K562 (cell line): ENCODE data around the gene CDHR2. TPM values are rescaled to one million over a fixed set of nuclear protein-coding genes. Genes with fewer than 3 reads are reported as not detected.

ENCODE experiments used
- ATAC-seq: fragments of 200-7000 bp; cut with Tn5 transposase; 3 replicates; pipeline ENCODE4 v1.9.1; 2020; ENCODE audit warnings: moderate library complexity
- BruUV-seq: library from RNA; stranded (reverse); fragments of 400-500 nt; replicated peaks from 2 replicates; lab custom pipeline; 2021; lab: Mats Ljungman, UMichigan
- CTCF ChIA-PET: fragments of 300-600 bp; formaldehyde crosslinking; extraction: SDS; loops from one replicate; lab custom pipeline; 2021; ENCODE audit warnings: low intra/inter-chr PET ratio; lab: Yijun Ruan, JAX
- POLR2A ChIA-PET: fragments of 300-600, 350-650 bp; sonication (Branson Sonifier 250); formaldehyde crosslinking; extraction: SDS; loops from one replicate; lab custom pipeline; 2021; ENCODE audit warnings: antibody characterized with exemption, inconsistent platforms; lab: Yijun Ruan, JAX
- DNase-seq, 4 experiments: peaks; one replicate each; pipeline versions ENCODE4 v3.0.0 to v3.0.0-alpha.2; 2011 to 2018; ENCODE audit warnings: low spot score in 3 of 4, mixed read lengths in 3 of 4; ENCODE audit errors: extremely low read depth in 1 of 4
- FAIRE-seq: peaks from 2 replicates; lab custom pipeline; 2011; peaks lifted over from hg19 to GRCh38; lab: Jason Lieb, UNC
- H2AFZ ChIP-seq: 2 replicates; pipeline ENCODE4 v1.6.0; 2011; ENCODE audit warnings: low read depth, low read length, control low read depth, inconsistent platforms
- H3K27ac ChIP-seq: fragments of 200-600 bp; 3 replicates; pipeline ENCODE4 v1.8.0; 2011; ENCODE audit warnings: low read depth, mild to moderate bottlenecking, control low read depth, inconsistent platforms, low read length, moderate library complexity, mixed read lengths; ENCODE audit errors: extremely low read depth
- H3K27me3 ChIP-seq, 2 experiments: fragments of 300-600 bp in 1 of 2; 2 replicates in 1 of 2; 3 replicates in 1 of 2; pipeline versions ENCODE4 v1.6.0 to v1.8.0; 2011; ENCODE audit warnings: inconsistent platforms in 2 of 2, low read length in 2 of 2, mild to moderate bottlenecking in 1 of 2, mixed read lengths in 1 of 2, moderate library complexity in 1 of 2; ENCODE audit not compliant: control insufficient read depth in 2 of 2, insufficient read depth in 2 of 2
- H3K36me3 ChIP-seq: fragments of 300-600 bp; 3 replicates; pipeline ENCODE4 v1.8.0; 2011; ENCODE audit warnings: mild to moderate bottlenecking, low read length, inconsistent platforms; ENCODE audit not compliant: control insufficient read depth, insufficient read depth
- H3K4me1 ChIP-seq, 2 experiments: fragments of 200-600 bp in 1 of 2; replicated peaks in 1 of 2; 2 replicates in 1 of 2; 3 replicates in 1 of 2; pipeline versions ENCODE4 v1.5.1 to v1.8.0; 2011; ENCODE audit warnings: inconsistent platforms in 2 of 2, low read length in 2 of 2, mild to moderate bottlenecking in 1 of 2, mixed read lengths in 1 of 2, moderate library complexity in 1 of 2; ENCODE audit not compliant: control insufficient read depth in 2 of 2, insufficient read depth in 2 of 2
- H3K4me2 ChIP-seq: 2 replicates; pipeline ENCODE4 v1.6.1; 2011; ENCODE audit warnings: low read length, control low read depth, inconsistent platforms, mixed read lengths; ENCODE audit not compliant: insufficient read depth
- H3K4me3 ChIP-seq: fragments of 200-600 bp; sonication (generic), shearing (Covaris generic); 2 replicates; pipeline ENCODE4 v1.5.1; 2016; ENCODE audit warnings: control low read depth, inconsistent platforms
- H3K79me2 ChIP-seq: fragments of 200-600 bp; 3 replicates; pipeline ENCODE4 v1.8.0; 2011; ENCODE audit warnings: low read length, inconsistent platforms; ENCODE audit not compliant: control insufficient read depth, insufficient read depth
- H3K9ac ChIP-seq, 2 experiments: 2 replicates each; pipeline versions ENCODE4 v1.6.0 to v1.6.1; 2011; ENCODE audit warnings: low read depth in 2 of 2, low read length in 2 of 2, control low read depth in 1 of 2, inconsistent platforms in 1 of 2, mild to moderate bottlenecking in 1 of 2, mixed read lengths in 1 of 2; ENCODE audit not compliant: insufficient read depth in 1 of 2
- H3K9me1 ChIP-seq: one replicate; pipeline ENCODE4 v1.6.0; 2011; ENCODE audit warnings: inconsistent platforms, mild to moderate bottlenecking, low read length, moderate library complexity; ENCODE audit not compliant: control insufficient read depth, insufficient read depth
- H3K9me3 ChIP-seq: replicated peaks from 2 replicates; pipeline ENCODE4 v1.5.1; 2011; ENCODE audit warnings: low read depth, low read length, inconsistent platforms; ENCODE audit not compliant: control insufficient read depth, insufficient read depth
- H4K20me1 ChIP-seq: replicated peaks from 2 replicates; pipeline ENCODE4 v1.6.1; 2011; ENCODE audit warnings: low read length, inconsistent platforms, mixed read lengths; ENCODE audit not compliant: control insufficient read depth, insufficient read depth
- ARID4B ChIP-seq: sonication (generic); formaldehyde crosslinking; IDR thresholded peaks from 2 replicates; pipeline ENCODE4 v1.8.0; 2022; ENCODE audit warnings: mild to moderate bottlenecking, missing genetic modification reagents
- BCL6 ChIP-seq: fragments of 250-450 bp; sonication (Bioruptor Pico); IDR thresholded peaks from 2 replicates; pipeline ENCODE4 v1.4.0; 2020
- CBFA2T3 ChIP-seq: fragments of 450-650 bp; IDR thresholded peaks from 2 replicates; pipeline ENCODE4 v1.6.1; 2017
- CTBP1 ChIP-seq: fragments of 450-650 bp; IDR thresholded peaks from 2 replicates; pipeline ENCODE4 v1.6.1; 2016; ENCODE audit warnings: borderline replicate concordance
- ETV1 ChIP-seq: fragments of 450-650 bp; conservative IDR thresholded peaks from 2 replicates; pipeline ENCODE4 v1.6.1; 2016; ENCODE audit warnings: missing genetic modification characterization, control low read depth, low read depth, missing compliant biosample characterization
- KDM5B ChIP-seq: fragments of 200-600 bp; sonication (generic); IDR thresholded peaks from 2 replicates; pipeline ENCODE4 v1.6.1; 2012; ENCODE audit warnings: low read depth, mild to moderate bottlenecking, moderate library complexity, low read length, control low read depth, inconsistent platforms; ENCODE audit not compliant: insufficient replicate concordance
- L3MBTL2 ChIP-seq: fragments of 450-650 bp; IDR thresholded peaks from 2 replicates; pipeline ENCODE4 v1.6.1; 2016; ENCODE audit warnings: mild to moderate bottlenecking, moderate library complexity
- RB1 ChIP-seq: fragments of 450-650 bp; IDR thresholded peaks from 2 replicates; pipeline ENCODE4 v1.6.1; 2017; ENCODE audit warnings: low read depth, mild to moderate bottlenecking
- RCOR1 ChIP-seq, 2 experiments: IDR thresholded peaks; 2 replicates each; pipeline ENCODE4 v1.6.1; 2012; ENCODE audit warnings: low read depth in 2 of 2, low read length in 2 of 2, borderline replicate concordance in 1 of 2, improper control_type of control experiment in 1 of 2
- ZBTB43 ChIP-seq: sonication (generic); formaldehyde crosslinking; IDR thresholded peaks from 2 replicates; pipeline ENCODE4 v1.8.0; 2023; ENCODE audit warnings: mild to moderate bottlenecking, missing genetic modification reagents
- ZC3H8 ChIP-seq: fragments of 450-650 bp; IDR thresholded peaks from 2 replicates; pipeline ENCODE4 v1.6.1; 2017
- ZHX1 ChIP-seq: fragments of 150-350 bp; conservative IDR thresholded peaks from 2 replicates; pipeline ENCODE4 v1.6.1; 2014; ENCODE audit warnings: low read length
- WGBS: fragments of 100-300 bp; shearing (Covaris generic); methylation state at CpG from one replicate; pipeline ENCODE4 v1.1.6; 2016; ENCODE audit warnings: low coverage, mixed read lengths; ENCODE audit not compliant: insufficient coverage; ENCODE audit errors: missing lambda C conversion rate; 5-methylcytosine and 5-hydroxymethylcytosine counted together
- in situ Hi-C: fragments of 300-500 bp; cut with MboI; formaldehyde crosslinking; loops from 4 replicates; pipeline ENCODE4 v1.15.0; 2018; ENCODE audit warnings: inconsistent platforms, mixed read lengths
- intact Hi-C: fragments of 100-400 bp; cut with micrococcal nuclease; formaldehyde crosslinking; loops from 2 replicates; pipeline ENCODE4 v1.14.2; 2022
- polyA plus RNA-seq, 8 experiments: library from polyadenylated mRNA; depleted of rRNA in 4 of 8; stranded (reverse) in 5 of 8; unstranded in 3 of 8; fragments of >200 nt; fragmentation: Nextera tagmentation in 2 of 8; fragmentation: Illumina TruSeq in 1 of 8; extraction: Ambion mirVana in 2 of 8; extraction: Trizol in 1 of 8; gene quantifications; 2 replicates each; pipeline versions ENCODE4 v1.2.1 to v1.2.3, GENCODE V29; 2011 to 2014; ENCODE audit warnings: inconsistent platforms in 1 of 8, missing spikeins in 1 of 8
- total RNA-seq, 7 experiments: library from RNA; depleted of rRNA in 6 of 7; stranded (reverse); fragments of >200 nt in 6 of 7; fragmentation: Illumina TruSeq in 2 of 7; extraction: Trizol in 2 of 7; gene quantifications; 2 replicates each; pipeline versions ENCODE4 v1.2.1 to v1.2.3, GENCODE V29; 2011 to 2021; ENCODE audit warnings: low replicate concordance in 1 of 7

The CDHR2 gene
- total and polyA plus RNA-seq, 9 of the 15 experiments (the other 6 are each of a cell fraction or from before 2014, with no cell fraction given), result 0.01 to 0.62 (median 0.09) TPM; not detected in 2

- FAIRE-seq (peak; percentile 94), DNase-seq (peak; percentile 80 to 84 (median 84)), ATAC-seq (peak; percentile 87)
- H3K9me3 ChIP-seq, result no peaks in the 10 kb centered on the region
- peaks cover 9 to 28% of the 10 kb centered on the region in 2 experiments; a peak in 4 of 5 replicates for H3K27me3 ChIP-seq
- BruUV-seq, result no TSS peak
- 0 out of 2 replicates have a peak overlapping the region, but pooled peaks have one; percentile 6 for H3K4me2 ChIP-seq
- CTCF ChIA-PET, result interaction anchor here (0.5 to 1.3 kb wide), 3 partner anchors 11 to 441 kb away, joined by 3 to 5 read pairs (median 3); no protein-coding TSS in a partner anchor
- H2AFZ ChIP-seq, result peak overlapping the region; percentile 58; the same call in 1 of the 2 replicates
- no peaks in the 10 kb centered on the region for H3K36me3 ChIP-seq
- 4% methylated on average over 14 of the region's 15 CpGs for WGBS
- peak overlapping the region in 1 of 2 experiments; percentile 66; a peak in 1 of 4 replicates for H3K9ac ChIP-seq
- intact Hi-C loops, result loop anchor here (10.0 kb wide), 1 partner anchor 66 kb away; the partner anchor contains the start of gene TSPAN17
- in situ Hi-C loops, result loop anchor here (25.0 kb wide), 1 partner anchor 841 kb away; no protein-coding TSS in a partner anchor
- H3K4me1 ChIP-seq, result peaks cover 0 to 38% of the 10 kb centered on the region in 2 experiments; a peak in 3 of 5 replicates
- no peaks in the 10 kb centered on the region for H3K9me1 ChIP-seq
- no peaks in the 10 kb centered on the region; the same call in 1 of the 2 replicates for H4K20me1 ChIP-seq
- no peaks in the 10 kb centered on the region for H3K79me2 ChIP-seq
- H3K4me3 ChIP-seq, result no peak overlapping the region
- H3K27ac ChIP-seq, result no peak overlapping the region
- POLR2A ChIA-PET, result interaction anchor here (0.6 kb wide), 1 partner anchor 208 kb away, joined by 3 read pairs; no protein-coding TSS in a partner anchor
- TF ChIP-seq RB1 (peak; percentile 99), RCOR1 (IDR thresholded peaks at IDR 0.05; ENCODE audit: borderline replicate concordance in 1 of 2, low read depth in 2 of 2, low read length in 2 of 2) (peak in 1 of 2 experiments; percentile 47; a peak in 1 of 4 replicates), CTBP1 (peak; percentile 76), ZHX1 (no peak), ZBTB43 (CRISPR knock-in tag) (no peak), BCL6 (no peak), L3MBTL2 (peak; percentile 59), ETV1 (no peak), ZC3H8 (no peak), KDM5B (no peak), ARID4B (no peak), CBFA2T3 (0 out of 2 replicates have a peak, but pooled peaks have one; percentile 4)
These were observed 29.3 kb downstream of the CDHR2 start for GRCh38 chr5:176578391-176578808.
